Gastroesophageal sphincter (tissue), 3 donors: ENCODE data around the gene CDH26.

ENCODE experiments used
- CTCF ChIP-seq, 4 experiments: fragments of 200-600 bp in 2 of 4; fragments of 450-650 bp in 2 of 4; sonication (generic) in 1 of 4; IDR thresholded peaks; one replicate each; pipeline ENCODE4 v1.5.1; 2017 to 2019; ENCODE audit warnings: antibody characterized with exemption in 4 of 4, mild to moderate bottlenecking in 2 of 4, moderate library complexity in 2 of 4
- POLR2A ChIP-seq, 2 donors: fragments of 450-650 bp; IDR thresholded peaks; one replicate each; pipeline ENCODE4 v1.6.1; 2017; ENCODE audit warnings: antibody characterized with exemption in 2 of 2, mild to moderate bottlenecking in 2 of 2, moderate library complexity in 1 of 2

- TF ChIP-seq POLR2A (IDR thresholded peaks at IDR 0.05): no peak
- TF ChIP-seq CTCF (IDR thresholded peaks at IDR 0.05): no peak
Measured at GRCh38 chr20:60055740-60056139, 97.5 kb downstream of the CDH26 start.
